Parathyroid adenoma (tissue), 2 donors: ENCODE results near the gene NPBWR2.

Experiments used
- H2AFZ ChIP-seq: fragments of 300-600 bp; sonication (generic); one replicate; pipeline ENCODE4 v1.7.0; 2017; ENCODE audit warnings: antibody characterized with exemption, mild to moderate bottlenecking
- H3K27ac ChIP-seq: fragments of 300-600 bp; sonication (generic); one replicate; pipeline ENCODE4 v1.7.0; 2017
- H3K27me3 ChIP-seq: fragments of 300-600 bp; sonication (generic); one replicate; pipeline ENCODE4 v1.7.0; 2017; ENCODE audit warnings: low read length; ENCODE audit not compliant: control insufficient read depth, insufficient read depth
- H3K36me3 ChIP-seq: fragments of 300-600 bp; sonication (generic); one replicate; pipeline ENCODE4 v1.7.0; 2017; ENCODE audit warnings: low read length; ENCODE audit not compliant: control insufficient read depth, insufficient read depth
- H3K4me1 ChIP-seq: fragments of 300-600 bp; sonication (generic); one replicate; pipeline ENCODE4 v1.7.0; 2017; ENCODE audit warnings: control low read depth
- H3K4me2 ChIP-seq: fragments of 300-600 bp; sonication (generic); one replicate; pipeline ENCODE4 v1.7.0; 2017; ENCODE audit warnings: low read length
- H3K4me3 ChIP-seq: fragments of 300-600 bp; sonication (generic); one replicate; pipeline ENCODE4 v1.7.0; 2017; ENCODE audit warnings: low read depth, low read length
- H3K79me2 ChIP-seq: fragments of 300-600 bp; sonication (generic); one replicate; pipeline ENCODE4 v1.7.0; 2017; ENCODE audit warnings: control low read depth
- H3K9ac ChIP-seq: fragments of 300-600 bp; sonication (generic); one replicate; pipeline ENCODE4 v1.7.0; 2017; ENCODE audit warnings: mild to moderate bottlenecking
- H3K9me3 ChIP-seq: fragments of 300-600 bp; sonication (generic); one replicate; pipeline ENCODE4 v1.7.0; 2017; ENCODE audit warnings: low read length; ENCODE audit not compliant: control insufficient read depth
- CTCF ChIP-seq: fragments of 300-600 bp; sonication (generic); IDR thresholded peaks from one replicate; pipeline ENCODE4 v1.7.0; 2017; ENCODE audit warnings: antibody characterized with exemption, mild to moderate bottlenecking
- donor health status: primary hyperparathyroidism.

The NPBWR2 gene

GRCh38 chr20:64057628-64058498 is 49.5 kb downstream of the NPBWR2 start:
- peak overlapping the region; percentile 23 for H3K4me2 ChIP-seq
- peaks cover 4% of the 10 kb centered on the region for H3K4me1 ChIP-seq
- peak; percentile 83 for TF ChIP-seq CTCF
- H3K27ac ChIP-seq = peak overlapping the region; percentile 42
- H3K79me2 ChIP-seq = no peaks in the 10 kb centered on the region
- no peak overlapping the region for H3K4me3 ChIP-seq
- no peaks in the 10 kb centered on the region for H3K27me3 ChIP-seq
- H3K36me3 ChIP-seq = no peaks in the 10 kb centered on the region
- H3K9ac ChIP-seq = no peak overlapping the region
- peak overlapping the region; percentile 17 for H2AFZ ChIP-seq
- H3K9me3 ChIP-seq = no peaks in the 10 kb centered on the region

- no peaks in the 10 kb centered on the region for H3K79me2 ChIP-seq
- H2AFZ ChIP-seq = peak overlapping the region; percentile 17
- no peak for TF ChIP-seq CTCF
- H3K36me3 ChIP-seq = no peaks in the 10 kb centered on the region
- no peaks in the 10 kb centered on the region for H3K27me3 ChIP-seq
- H3K4me1 ChIP-seq = peaks cover 2% of the 10 kb centered on the region
- peak overlapping the region; percentile 23 for H3K4me2 ChIP-seq
- H3K9me3 ChIP-seq = no peaks in the 10 kb centered on the region
- H3K9ac ChIP-seq = no peak overlapping the region
- H3K4me3 ChIP-seq = no peak overlapping the region
- peak overlapping the region; percentile 42 for H3K27ac ChIP-seq
Observed at GRCh38 chr20:64056889-64057627, 50.3 kb downstream of the NPBWR2 start.

- Histone ChIP-seq H3K27ac (peak overlapping the region; percentile 42), H3K4me3 (no peak overlapping the region), H3K79me2 (no peaks in the 10 kb centered on the region), H3K4me2 (no peak overlapping the region), H3K4me1 (no peaks in the 10 kb centered on the region), H3K9me3 (no peaks in the 10 kb centered on the region), H3K27me3 (no peaks in the 10 kb centered on the region), H3K36me3 (no peaks in the 10 kb centered on the region), H2AFZ (no peak overlapping the region), H3K9ac (no peak overlapping the region)
- TF ChIP-seq CTCF = no peak
Observed at GRCh38 chr20:64056639-64056888, 50.8 kb downstream of the NPBWR2 start.

- peak overlapping the region; percentile 45 for H3K27ac ChIP-seq
- no peaks in the 10 kb centered on the region for H3K36me3 ChIP-seq
- no peak for TF ChIP-seq CTCF
- H3K9ac ChIP-seq = no peak overlapping the region
- no peaks in the 10 kb centered on the region for H3K27me3 ChIP-seq
- H2AFZ ChIP-seq = no peak overlapping the region
- H3K4me1 ChIP-seq = no peaks in the 10 kb centered on the region
- H3K79me2 ChIP-seq = no peaks in the 10 kb centered on the region
- H3K4me2 ChIP-seq = no peak overlapping the region
- H3K9me3 ChIP-seq = no peaks in the 10 kb centered on the region
- H3K4me3 ChIP-seq = no peak overlapping the region
Observed at GRCh38 chr20:64055893-64056638, 51.3 kb downstream of the NPBWR2 start.
